ENCODE measurements around the gene SLC35G4.
A peak's percentile ranks its signal among the peaks of the same experiment; 100 is the strongest.
"Not testable (repeated sequence)": the region's sequence is repeated elsewhere in the genome, so short reads cannot be mapped to it uniquely, and the experiment has no call there.

The SLC35G4 gene

DNA sequence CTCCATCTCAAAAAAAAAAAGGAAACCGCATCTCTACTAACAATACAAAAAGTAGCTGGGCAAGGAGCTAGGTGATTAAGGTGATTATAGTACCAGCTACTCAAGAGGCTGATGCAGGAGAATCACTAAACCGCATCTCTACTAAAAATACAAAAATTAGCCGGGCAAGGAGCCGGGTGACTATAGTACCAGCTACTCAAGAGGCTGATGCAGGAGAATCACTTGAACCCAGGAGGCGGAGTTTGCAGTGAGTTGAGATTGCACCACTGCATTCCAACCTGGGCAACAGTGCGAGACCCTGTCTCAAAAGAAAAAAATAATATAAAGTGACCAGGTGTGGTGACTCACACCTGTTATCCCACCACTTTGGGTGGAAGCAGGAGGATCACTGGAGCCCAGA, 5.6 kb downstream of the SLC35G4 start:
- not testable (repeated sequence) for DNase-seq

DNA sequence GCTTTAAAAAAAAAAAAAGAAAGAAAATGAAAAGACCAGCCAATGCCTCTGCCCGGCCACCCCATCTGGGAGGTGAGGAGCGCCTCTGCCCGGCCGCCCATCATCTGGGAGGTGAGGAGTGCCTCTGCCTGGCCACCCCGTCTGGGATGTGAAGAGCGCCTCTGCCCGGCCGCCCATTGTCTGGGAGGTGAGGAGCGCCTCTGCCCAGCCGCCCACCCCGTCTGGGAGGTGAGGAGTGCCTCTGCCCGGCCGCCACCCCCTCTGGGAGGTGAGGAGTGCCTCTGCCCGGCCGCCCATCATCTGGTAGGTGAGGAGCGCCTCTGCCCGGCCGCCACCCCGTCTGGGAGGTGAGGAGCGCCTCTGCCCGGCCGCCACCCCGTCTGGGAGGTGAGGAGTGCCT, 37.9 kb downstream of the SLC35G4 start:
- DNase-seq: not testable (repeated sequence)

DNA sequence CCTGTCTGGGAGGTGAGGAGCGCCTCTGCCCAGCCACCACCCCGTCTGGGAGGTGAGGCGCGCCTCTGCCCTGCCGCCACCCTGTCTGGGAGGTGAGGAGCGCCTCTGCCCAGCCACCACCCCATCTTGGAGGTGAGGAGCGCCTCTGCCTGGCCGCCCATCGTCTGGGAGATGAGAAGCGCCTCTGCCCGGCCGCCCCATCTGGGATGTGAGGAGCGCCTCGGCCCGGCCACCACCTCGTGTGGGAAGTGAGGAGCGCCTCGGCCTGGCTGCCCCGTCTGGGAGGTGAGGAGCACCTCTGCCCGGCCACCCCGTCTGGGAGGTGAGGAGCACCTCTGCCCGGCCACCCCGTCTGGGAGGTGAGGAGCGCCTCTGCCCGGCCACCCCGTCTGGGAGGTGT, 38.4 kb downstream of the SLC35G4 start:
- not testable (repeated sequence) for DNase-seq

DNA sequence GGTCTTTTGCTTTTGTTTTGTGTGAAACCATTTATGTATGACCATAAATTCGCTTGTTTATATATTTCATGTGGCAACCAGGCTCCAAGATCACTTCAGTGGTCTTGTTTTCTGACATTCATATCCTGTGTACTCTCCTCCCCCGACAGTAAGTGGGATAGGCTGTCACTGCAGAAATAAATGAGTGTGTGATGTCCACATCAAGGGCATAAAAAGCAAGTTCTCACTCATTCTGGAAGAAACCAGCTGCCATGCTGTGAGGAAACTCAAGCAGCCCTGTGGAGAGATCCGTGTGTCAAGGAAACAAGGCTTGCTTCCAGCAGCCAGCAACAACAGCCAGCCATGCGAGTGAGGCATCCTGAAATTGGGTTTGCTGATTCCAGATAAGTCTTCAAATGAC, 40.4 kb downstream of the SLC35G4 start:
- no peak for DNase-seq

DNA sequence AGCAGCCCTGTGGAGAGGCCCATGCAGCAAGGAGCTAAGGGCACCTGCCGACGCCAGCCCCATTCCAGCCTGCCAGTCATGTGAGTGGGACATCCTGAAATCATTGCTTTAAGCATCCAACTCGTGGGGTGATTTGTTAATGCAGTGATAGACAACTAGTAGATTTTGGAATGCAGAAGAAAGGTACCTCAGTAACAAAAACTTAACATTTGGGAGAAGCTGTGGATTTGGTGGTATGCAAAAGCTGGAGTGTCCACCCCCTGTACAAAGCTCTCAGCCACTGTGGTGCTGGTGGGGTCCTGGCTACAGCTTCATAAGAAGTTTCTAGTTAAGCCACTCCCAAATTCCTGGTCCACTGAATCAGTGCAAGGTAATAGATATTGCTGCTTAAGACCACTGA, 42.5 kb downstream of the SLC35G4 start:
- no peak for DNase-seq

DNA sequence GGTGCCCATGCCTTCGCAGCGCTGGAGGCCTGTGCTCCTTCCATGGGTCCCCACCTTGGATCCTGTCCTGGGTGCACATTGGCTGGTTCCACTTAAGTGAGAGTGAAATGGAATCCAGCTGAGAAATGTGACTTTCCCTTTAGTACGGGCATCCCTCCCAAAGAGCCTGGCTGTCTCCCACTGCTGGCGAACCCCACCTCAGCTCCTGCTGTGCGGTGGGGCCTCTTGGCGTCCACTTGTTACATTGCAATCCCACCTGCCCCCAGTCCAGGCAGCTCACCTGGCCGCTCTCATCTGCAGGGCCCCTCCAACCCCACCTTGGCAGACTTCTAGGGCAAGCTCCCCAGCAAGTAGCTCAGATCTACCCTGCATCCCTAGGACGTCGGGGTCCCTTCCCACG, 44.1 kb downstream of the SLC35G4 start:
- no peak for DNase-seq

DNA sequence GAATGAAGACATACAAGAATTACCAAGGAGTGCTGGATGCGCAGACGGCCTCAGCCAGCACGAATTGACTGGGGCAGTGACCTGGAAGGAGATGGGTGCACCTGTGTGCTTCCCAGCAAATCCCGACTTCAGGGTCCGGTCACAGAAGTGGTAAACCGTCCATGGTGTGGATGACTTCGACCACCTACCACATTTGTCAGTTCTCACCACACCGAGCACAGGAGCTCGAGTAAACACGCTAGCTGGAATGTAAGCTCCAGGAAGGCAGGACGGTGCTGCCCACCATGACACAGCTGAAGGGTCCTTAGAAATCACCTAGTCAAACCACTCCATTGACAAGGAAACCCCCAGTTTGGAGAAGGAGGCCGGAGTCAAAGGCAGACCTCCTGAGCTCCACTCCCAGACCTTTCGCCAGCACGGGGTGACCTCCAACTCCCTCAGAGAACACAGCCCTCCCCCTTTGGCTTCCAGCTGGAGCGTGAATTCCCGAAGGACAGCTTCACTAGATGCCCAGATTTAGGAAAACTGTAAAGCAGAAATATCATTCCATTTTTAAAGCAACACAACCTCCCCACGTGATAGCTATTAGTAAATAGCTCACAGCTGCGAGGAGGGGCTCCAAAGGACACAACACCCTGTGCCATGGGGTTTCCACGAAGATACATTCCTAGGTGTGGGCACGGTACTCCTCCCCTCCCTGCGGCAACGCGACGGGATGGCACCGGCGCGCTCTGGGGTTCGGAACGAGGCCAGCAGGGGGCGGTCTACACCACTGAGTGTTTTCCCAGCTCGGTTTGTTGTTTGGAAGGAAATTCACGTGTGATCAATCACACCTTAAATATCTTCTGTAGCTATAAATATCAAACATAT, 45.6 kb downstream of the SLC35G4 start:
- peak; percentile 29 to 61 for DNase-seq

DNA sequence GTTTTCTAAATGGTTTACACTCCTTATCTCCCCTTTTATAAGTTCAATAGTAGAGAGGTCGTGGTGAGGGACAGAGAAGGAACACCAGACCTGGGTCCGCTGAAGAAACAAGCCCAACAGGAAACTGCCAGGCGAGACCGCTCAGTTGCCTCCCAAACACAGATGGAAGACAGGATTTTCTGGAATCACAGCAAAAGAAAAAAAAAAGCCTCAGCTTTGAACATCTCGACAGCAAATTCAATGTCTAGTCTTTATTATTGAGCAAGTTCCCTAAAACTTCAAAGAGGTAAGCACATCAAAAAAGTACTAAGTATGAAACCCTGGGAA, 46.2 kb downstream of the SLC35G4 start:
- no peak for DNase-seq

DNA sequence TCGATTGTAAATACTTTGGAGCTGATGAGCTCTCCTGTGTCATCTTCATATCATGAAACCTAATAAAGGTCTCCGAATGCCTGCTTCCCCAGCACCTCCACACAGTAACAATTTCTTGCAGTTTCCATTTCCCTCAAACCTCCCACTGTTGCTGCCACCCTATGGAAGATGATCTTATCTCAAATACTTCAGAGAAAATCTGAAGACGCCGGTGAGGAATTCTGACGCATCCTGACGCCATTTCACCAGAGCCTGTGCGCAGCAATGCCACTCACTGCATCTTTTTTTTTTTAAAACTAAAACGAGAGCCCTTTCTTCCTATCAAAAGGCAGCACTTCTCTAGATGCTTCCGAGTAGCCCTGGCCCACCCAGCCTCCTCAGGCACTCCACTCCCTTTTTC, 47.8 kb downstream of the SLC35G4 start:
- DNase-seq: no peak

DNA sequence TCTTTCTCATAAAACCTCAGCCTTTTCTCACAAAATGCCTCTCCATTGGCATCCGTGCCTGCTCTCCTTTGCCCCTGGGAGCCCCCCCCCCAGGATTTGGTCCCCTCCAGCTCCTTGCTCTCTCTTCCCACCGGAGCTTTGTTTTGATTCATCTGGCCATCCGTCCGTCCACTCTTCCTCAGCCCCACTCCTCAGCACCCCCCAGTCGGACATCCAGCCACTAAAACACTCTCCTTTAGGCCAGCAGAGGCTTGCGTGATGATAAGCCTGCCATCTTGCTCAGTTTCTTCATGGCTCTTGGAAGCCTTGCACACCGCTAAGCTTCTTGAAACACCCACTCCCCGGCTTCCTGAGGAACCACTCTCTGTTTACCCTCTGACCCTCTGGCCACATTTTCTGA, 48.2 kb downstream of the SLC35G4 start:
- DNase-seq: no peak

DNA sequence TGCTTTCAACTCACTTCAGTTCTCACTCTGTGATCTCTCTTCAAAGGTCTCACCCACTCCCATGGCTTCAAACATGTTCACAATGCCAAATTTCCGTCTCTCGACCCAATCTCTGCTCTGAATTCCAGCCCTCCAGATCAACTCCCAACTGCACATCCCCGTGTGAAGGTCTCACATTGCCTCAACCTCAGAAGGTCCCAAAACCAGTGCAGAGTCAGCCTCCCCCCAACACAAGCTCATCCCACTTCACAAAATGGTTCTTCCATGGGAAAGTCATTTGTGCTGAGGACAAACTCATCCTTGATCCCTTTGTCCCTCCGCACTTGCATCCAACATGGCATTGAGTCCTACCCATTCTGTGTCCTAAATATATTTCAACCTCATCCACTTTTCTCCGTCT, 48.6 kb downstream of the SLC35G4 start:
- DNase-seq: no peak

DNA sequence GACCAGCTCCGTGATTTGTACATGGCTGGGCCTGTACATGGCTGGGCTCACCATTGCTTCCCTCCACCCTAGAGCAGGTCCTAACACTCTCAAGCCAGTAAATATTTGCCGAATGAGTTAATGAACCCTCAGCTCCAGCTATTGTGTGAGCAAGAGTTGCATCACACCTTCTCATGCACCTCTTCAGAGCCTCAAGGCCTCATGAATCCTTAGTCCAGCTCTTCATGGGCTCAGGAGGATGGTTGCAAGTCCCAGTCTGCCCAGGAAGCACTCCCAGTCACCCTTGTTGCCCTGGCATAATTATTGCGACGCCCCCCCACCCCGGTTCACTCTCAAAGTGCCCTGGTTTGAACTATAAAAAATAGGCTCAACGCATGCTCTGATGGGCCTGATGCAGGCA, 49.6 kb downstream of the SLC35G4 start:
- DNase-seq: no peak
